Embryonic facial prominence (tissue), 1 donor: ENCODE data around the gene PLCL2.

Experiments
- DNase-seq: peaks from one replicate; pipeline ENCODE4 v3.0.0-alpha.2; 2016; ENCODE audit errors: extremely low spot score

The PLCL2 gene

DNA sequence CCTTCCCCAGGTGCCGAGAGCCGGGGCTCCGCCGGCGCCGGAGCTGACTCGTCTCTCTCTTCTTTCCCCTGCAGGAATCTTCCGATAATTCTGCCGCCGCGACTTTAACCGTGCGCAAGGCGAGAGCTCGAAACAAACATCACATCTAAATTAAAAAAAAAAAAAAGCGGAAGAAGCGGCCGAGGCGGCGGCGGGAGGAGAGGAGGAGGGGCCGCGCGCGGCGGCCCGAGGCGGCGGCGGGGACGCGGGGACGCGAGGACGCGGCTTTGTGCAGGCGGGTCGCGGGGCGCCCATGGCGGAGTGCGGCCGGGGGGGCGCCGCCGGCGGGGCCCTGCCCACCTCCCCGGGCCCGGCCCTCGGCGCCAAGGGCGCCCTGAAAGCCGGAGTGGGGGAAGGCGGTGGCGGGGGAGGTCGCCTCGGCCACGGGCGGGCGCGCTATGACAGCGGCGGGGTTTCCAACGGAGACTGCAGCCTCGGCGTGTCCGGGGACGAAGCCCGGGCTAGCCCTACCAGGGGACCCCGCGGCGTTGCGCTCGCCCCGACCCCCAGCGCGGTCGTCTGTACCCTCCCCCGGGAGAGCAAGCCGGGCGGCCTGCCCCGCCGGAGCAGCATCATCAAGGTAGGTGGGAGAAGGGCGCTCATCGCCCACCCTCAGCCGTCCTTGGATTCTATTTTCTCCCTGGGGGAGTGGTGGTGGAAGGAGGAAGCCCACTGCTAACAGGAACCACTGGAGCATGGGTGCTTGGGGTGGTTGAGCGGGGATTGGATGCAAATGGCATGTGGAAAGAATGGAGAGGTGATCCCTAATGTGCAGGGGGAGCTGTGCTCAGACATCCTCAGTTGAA is at the start of gene PLCL2:
Gene PLCL2 (plus strand): TSS at position 208 of the 845 bp plus-strand sequence. CDS start 85 bp downstream, at position 293.
- no peak for DNase-seq

DNA sequence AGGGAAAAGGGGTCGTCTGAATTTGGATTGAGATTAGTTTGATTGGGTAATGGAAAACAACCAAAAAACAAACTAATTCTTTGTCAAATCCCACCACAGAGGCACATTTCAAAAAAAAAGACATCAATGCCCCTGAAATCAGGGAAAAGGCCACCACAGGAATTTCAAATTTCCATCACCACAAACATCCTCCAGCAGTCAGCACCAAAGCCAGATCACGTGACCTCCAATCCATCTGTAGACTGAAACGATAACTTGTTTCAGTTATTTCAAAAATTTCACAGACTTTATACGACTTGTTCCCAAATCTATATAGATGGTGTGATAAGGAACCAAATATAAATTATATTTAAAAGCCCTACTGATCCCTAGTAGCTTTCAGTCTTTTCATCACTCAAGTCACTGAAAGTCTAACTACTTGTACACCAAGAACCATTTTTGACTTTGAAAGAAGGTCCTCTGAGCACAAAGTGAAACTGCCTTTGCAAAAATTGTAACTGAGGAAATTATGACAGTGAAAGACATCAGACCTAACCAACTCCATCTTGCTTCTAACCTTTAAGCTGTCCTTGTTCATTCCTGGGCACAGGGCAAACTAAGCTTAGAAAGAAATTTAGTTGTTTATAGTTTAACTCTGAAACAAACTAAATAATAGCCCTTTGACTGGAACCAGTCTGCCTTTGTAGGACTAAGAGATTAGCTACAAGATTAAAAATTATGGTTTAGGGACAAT is 48.1 kb upstream of the PLCL2 start:
- no peak for DNase-seq

DNA sequence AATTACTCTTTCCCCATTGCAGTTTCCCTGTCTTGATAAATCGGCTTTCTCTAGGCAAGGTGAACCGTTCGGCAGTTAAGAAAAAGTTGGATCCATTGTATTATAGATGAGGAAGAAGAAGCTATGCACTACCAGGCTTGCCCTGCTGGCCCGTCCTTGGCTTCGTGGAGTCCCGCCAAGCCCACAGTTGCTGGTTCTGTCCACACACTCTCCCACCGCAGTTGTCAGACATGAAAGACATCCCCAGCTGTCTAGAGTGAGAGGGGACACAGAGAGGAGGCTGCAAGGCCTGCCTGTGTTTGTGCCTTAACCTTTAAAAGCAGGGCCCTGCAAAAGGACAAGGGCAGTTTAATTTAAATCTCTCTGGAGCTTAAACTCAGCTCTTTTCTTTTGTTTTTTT is 47.2 kb upstream of the PLCL2 start:
- DNase-seq = no peak

DNA sequence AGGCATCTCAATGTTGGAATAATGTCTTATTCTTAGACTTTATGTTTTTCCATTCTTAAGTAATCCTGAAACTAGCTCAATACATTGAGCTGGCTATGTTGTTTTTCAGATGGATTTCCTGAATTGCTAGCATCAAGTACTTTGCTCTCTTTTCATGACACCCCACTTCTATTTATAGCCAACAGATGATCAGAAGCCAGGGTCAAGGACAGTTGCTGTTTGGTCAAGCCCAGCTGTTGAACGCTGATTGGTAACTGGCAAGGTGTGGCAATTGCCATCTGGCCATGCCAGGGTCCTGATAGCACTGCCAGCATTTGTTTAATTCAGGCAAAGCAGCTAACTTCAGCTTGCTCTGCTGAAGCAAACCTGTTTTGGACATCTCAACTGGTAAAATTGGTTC is 46.2 kb upstream of the PLCL2 start:
- DNase-seq = no peak

DNA sequence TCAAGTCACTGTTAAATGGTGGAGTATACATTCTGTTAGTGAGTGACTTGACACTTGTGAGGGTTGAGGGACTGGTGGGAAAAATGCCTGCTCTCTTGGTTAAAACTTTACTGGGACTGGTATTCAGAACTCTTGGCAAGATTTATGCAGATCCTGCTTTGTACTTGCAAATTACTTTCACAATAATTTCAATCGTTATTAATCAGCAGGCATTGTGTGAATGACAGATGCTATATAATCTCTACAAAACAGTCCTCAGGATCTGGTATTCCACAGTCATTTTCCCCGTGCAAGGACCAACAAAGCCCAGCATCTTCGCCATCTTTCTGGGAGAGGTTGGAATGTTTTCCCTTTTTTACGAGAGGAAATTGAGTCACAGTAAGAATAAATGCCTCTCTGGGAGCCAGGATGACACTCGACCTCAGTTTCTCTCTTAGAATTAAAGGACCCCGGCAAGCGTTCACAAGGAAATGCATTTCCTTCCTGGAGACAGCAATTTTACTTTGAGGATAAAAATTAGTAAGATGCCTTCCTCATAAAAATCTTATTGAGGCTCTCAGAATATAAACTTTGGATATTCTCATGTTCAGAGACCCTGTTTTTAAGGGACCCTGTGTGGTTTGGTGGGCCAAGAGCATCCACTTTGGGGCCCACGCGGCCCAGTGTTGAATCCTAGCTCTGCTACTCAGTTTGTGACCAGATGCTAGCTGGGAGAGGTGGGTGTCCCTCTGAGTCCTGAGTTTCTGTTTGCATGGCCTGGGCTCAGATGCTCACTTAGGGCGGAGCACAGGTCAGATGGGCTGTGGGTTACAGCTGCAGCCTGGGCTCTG is 45.3 kb upstream of the PLCL2 start:
- DNase-seq = no peak

DNA sequence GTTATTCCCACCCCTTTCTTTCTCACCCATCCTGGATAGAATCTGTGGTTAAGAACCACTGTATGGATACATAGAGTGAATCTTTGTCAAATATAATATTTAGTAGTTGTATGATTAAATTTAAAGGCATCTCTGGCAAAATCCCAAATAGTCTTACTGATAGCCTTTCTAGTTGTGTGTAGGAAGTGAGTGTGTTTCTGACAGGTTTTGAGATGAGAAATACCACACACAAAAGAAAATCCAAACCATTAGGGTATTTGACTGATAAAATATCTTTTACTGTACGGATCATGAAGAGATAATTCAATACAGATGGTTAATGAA is 44.7 kb upstream of the PLCL2 start:
- no peak for DNase-seq

DNA sequence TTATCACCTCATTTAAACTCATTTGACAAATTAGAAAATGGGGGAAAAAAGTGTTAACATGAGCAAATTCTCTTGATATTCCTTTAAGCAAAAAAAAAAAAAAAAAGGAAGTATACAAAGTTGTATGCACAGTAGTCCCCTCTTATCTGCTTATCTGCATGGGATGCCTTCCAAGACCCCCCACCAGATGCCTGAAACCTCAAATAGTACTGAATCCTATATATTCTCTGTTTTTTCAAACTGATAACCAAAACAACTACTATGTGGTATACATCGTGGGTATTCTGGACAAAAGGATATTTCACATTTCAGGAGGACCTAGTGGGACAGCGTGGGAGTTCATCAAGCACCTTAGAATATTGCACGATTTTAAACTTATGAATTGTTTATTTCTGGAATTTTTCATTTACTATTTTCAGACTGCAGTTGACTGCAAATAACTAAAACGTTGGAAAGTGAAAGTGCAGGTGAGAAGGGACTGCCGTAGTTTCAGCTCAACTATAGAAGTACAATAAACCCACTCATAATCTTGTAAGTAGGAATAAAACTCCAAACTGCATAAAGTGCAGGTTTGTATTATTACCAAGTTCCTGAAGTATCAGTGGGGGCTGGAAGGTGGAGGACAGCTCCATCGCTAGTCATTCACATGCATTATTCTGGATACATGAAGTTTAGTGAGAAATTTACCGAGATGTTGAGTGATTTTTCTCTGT is 43.6 kb upstream of the PLCL2 start:
- no peak for DNase-seq

DNA sequence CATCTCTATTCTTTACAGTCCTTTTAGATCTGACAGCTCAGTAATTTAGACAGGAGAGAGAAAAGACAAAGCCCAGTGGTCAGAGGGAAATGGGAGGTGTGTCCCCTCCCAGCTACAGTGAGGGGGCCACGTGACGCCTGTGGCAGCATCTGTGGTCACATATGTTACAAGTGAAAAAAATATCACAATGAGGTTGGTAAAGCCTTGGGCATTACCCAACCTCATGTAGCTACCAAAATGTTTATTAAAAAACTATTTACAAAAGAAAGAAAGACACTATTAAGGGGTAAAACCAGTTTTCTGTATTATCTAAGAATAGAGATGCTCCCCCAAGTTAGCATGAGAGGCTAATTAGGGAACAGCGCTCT is 42.9 kb upstream of the PLCL2 start:
- DNase-seq = no peak

DNA sequence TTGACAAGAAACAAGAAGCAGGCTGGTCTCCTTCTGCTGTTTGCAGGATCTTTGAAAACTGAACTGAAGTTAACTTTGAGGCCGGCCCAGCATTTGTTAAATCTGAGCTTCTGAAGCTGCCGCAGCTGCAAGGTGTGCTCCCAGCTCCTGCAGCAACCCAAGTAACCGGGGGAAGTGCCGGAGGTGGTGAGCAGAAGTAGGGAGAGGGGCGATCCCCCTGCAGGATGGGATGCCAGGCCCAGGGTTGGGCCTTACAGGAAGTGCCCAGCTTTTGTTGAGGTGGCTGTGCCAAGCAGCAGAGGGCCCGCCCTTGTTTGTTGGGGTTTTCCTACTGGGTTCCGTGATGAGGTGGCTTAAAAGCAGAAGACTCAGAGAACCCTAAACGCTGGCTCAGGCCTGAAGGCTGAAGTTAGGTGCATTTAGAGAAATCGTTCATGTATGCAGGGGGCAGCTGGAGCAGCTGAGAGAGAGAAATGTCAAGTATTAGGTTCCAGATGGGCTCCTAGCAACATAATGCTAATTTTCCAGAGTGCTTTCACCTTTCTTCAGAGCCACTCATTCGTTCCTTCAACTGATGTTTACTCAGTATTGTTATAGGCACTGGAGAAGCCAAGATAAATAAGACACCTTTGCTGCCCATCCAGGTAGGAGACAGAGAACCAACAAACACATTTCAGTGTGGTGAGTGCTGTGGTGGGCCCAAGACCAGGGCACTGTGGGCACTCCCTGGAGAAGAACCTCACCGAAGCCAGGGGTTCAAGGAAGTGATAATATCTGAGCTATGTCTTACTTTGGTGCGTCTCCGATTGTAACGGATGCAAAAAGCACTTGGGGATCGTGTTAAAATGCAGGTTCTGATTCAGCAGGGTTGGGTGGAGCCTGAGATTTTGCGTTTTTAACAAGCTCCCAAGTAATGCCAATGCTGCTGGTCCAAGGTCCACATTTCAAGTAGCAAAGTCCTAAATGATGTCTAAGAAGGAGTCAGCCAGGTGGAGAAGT is 42.2 kb upstream of the PLCL2 start:
- DNase-seq = no peak

DNA sequence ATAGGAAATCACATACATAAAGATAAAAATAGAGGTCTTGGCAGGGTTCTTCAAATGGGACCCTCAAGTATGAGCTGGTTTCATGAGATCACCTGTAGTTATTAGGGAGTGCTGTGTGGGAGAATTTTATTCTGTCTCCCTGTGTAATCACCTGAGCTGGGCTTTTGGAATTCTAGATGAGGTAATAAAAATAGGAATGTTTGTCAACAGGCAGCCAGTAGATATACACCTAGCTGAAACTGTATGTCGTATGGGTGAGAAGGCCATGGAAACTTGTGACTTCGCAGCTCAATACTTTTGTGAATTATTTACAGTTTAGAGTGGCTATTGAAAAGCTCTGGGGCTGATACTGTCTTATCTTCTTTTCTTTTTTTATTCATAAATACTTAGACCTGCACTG is 40.5 kb upstream of the PLCL2 start:
- no peak for DNase-seq

DNA sequence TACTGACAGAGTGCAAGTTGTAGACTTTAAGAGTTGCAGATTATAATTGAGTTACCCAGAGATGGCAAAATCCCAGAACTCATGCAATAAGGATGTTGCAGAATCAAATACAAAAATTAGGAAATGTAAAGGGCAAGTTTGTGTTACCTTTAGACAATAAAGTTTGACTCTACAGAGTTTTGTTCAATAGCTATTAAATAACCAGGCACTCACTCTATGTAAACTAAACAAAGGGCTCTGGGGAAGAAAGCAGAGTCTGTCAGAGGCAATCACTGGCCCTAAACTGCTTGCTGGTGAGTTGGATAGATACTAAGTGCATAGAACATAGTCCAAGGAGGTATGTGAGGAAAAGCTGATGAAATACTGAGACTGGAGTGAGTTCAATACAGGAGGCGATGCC is 40.0 kb upstream of the PLCL2 start:
- no peak for DNase-seq

DNA sequence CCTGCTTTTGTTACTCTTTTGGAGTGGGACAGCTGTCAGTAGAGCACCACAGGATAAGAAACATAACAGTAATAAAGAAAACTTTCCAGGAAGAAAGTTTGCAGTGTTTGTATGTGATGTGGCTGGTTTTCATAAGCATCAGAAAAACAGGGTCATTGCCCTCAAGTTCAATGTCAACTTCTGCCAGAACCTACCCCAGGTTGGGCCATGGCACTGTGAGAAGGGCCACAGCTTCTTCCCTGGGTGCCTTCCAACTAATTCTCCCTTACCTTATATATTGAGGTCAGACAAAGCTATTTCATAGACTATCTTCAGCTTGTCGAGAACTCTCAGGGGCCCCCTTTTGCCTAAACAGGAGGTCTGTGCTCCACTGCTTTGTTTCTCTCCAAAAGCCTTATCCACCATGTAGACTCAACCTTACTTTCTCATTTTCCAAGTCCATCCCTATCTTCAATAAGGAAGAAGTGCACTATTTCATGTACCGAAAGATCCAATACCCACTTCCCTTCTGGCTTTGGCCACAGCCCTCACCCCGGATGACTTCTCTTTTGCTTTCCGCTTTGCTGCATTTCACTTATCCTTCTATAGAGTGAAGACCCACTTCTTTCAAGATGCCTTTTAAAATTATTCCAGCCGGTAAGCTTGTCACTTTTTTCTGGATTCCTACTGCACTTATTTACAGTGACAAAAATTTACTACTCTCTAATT is 38.2 kb upstream of the PLCL2 start:
- DNase-seq = no peak

DNA sequence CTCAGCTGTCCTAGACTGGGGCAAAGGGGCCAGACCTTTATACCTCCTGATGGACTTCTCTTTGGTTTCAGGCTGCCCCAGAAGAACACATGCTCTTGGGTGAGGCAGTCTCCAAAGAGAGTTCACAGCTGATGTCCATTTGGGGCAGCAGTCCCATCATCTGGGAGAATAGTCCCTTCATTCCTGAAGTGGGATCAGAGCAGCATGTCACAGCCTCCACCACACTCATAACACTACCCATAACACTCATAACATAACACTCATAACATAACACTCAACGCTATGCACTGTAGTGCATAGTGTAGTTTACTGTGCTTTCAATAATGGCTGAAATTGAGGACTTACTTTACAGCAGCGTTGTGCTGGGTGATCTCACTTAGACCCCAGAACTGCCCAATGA is 36.7 kb upstream of the PLCL2 start:
- no peak for DNase-seq

DNA sequence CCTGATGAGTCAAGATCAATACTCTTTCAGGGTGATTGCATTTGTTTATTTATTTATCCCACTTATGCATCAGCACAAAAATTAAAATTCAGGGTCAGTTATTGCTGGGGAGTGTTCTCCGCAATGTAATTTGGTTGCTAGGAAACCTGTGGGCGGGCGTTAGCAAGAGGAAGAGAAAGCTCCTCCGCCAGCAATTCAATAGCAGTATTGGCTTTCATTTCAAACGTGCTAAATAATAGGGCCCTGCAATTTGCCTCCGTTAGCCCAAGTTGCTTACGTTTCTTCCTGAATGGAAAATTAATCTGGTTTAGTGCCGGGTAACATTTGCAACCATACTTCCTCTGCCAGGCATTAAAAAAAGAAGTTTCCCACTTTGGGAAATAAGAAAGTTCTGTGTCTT is 35.5 kb upstream of the PLCL2 start:
- peak; percentile 22 for DNase-seq

DNA sequence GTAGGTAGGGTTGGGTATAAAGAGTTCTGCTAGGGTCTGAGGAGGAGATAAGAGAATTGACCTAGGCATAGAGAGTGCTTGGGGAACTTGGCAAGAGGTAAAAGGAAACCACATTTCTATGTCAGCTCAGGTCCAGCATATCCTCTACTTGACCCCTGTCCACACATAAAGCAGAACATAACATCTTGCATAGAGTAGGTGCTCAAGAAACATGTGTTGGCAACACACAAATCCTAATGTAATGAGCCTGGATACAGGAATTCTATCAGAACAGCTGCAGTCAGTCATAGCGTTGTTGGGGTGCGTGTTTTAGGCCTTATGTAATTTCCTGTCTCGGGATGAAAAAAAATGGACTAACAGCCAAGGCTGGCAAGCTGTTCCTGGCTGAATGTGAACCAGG is 35.0 kb upstream of the PLCL2 start:
- no peak for DNase-seq

DNA sequence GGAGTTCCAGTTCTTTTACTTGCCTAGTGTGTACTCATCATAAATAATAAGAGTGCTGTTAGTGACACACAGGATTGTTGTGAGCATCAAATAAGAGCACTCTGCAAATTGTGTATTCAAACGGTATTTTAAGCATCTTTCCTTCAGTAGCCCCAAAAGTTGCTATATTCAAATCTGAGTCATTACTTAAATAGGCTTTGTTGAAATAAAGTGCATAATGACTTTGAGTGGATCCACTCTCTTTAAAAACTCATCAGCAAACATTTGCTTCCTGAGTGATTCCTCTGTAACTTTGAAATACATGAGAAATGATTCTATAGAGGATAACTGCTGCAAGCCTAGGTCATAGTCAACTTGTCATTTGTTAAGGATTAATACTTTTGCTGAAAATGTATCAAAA is 29.3 kb upstream of the PLCL2 start:
- no peak for DNase-seq

DNA sequence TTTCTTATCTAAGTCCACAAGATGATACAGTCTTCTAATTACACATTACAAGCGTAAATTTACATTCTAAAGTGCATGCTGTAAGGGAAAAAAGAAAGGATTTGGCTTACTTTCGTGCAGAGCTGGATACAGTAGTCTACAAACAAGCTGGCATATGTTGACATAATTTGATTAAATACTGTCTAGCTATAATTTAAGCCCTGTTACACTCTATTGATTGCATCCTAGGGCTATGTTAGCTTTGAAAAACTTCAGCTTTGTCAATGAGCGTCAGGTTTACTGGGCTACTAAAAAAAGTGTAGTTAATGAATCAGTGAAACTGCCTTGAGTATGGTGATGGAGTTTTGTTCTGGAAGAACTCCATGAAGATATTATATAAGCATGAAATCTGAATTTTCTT is 24.5 kb upstream of the PLCL2 start:
- DNase-seq = no peak

DNA sequence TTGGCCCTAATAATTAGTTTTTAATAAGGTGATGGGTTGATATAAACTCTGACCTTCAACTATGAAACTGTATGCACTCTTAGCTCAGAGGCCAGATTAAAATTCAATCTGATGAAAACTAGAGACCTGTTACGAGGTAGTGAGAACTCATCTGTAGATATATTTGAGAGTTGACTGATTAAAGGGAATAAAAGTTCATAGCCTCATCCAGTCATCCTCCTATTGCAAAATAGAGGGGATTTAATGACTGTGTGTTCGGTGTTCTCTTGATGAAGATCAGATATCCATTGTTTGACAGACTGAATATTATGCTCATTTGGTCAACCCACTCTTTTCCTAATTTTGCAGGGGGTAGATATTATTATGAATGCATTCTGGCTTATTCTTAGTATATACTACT is 23.3 kb upstream of the PLCL2 start:
- no peak for DNase-seq

DNA sequence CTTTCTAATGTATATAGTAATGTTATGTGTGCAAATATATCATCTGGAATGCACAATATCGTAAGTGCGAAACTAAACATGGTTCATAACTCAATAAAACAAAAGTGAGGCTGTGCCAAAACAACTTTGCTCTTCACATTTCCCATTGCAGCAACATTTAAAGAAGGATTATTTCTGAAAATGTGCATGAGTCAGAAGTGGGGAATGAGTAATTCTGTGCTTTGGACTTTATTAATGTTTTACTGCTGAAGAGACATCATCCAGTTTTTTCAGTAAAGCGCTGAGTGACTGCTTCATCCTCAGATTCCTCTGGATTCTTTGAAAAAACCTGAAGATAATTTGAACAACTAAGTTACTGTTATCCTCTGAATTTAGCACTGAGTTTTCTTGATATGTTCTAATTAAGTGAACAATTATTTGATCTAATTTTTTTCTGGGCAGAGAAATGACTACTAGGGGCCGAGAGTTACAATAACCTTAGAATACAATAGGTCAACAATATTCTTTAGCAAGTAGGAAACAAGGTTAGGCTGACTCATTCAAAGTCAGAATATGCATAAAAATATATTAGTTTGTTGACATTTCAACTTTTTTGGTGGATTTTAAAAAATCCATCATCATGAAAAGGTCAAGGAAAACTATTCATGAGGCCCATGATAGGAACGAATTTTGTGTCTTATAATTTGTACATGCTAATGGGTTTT is 20.0 kb upstream of the PLCL2 start:
- no peak for DNase-seq
